Activated T-cell treated with anti-CD3 and anti-CD28 coated beads, Interleukin-2, amount 50 U/mL, for 1 hour (primary cell): ENCODE data around the gene HOXA13.

Experiments used
- DNase-seq: peaks from one replicate; pipeline ENCODE4 v3.0.0-alpha.2; 2020

The HOXA13 gene

DNA sequence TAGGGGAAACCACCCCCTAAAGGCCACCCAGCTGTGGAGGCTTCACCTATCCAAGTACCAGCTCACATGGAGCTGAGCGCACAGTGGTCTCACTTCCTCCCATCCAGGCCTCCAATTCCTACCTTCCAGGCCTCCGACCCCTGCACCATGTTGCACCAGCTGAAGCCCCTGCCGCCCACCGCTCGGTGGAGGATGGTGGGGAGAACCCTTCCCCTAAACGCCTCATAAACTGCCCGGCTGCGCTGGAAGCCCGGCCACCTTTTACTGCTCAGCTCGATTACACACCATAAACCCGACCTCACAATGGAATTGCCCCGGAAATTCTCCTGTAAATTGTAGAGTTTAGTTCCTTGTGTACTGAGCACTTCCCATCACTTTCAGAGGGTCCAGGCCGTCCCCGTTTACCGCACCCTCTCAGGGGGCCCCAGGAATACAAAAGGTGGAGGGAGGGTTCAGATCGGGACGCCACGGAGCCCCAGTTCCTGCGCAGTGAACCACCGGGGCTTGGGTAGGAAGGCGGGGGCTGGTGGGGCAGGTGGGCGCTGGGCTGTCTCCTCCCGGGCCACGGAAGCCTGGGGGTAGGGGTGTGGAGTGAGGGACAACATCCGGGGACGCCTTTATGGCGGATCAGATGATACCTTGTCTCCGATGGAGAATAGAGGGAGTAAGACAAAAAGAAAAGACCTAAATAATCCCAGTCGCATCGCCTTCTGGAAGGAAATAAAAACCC, 42.0 kb downstream of the HOXA13 start:
- DNase-seq, result peak; percentile 19

DNA sequence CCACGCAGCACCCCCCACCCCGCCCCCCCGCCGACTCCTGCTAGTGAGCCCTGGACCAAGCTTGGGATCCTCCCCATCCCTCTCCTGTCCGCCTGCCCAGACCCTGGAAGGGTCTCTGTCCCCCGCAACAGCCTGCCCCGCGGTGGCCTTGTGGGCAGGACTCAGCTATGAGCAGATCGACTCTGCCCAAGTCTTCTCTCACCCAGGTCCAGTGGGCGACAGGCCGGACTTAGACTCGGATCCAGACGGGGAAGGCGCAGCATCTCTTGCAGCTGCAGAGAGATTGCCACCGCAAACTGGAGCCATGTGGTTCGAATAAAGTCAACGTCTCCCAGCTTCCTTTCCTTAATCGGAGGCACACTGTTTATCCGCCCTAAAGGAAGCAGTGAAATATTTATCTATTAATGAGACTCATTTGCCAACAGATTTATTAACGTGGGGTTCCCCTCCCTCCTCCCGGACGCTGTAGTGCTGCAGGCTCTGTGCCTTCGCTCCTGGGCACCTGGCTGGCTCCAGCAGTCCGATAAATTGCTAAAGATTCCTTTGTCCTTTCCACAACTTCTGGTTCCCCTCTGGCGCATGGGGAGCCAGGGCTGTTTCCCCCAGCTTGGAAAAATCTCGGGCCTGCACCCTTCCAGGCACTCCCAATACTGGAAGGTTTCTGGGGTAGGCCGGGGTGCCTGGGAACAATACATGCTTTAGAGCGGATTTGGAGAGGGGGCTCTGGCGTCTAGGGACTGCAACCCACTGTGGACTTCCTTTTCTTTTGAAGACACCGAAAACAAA, 42.8 kb downstream of the HOXA13 start:
- DNase-seq, result peak; percentile 22

DNA sequence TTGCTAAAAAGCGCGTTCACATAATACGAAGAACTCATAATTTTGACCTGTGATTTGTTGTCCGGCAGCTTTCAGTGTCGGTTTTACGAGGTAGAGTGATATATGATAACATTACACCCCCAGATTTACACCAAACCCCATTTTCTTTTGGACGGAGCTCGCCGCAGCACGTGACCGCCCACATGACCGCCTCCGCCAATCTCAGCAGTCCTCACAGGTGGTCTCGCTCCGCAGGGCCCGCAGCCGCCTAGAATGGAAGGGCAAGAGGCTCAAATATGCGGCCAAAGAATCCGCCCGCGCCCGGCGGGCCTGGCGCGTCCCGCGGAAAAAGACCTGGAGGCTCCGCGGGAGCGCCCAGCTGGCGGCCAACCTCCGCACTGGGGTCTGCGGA, 43.4 kb downstream of the HOXA13 start, which contains the start of gene HOXA7:
TSS of gene HOXA7 (minus strand) at position 168 of the 391 bp plus-strand sequence. CDS start at position 38, 130 bp downstream.
- DNase-seq, result no peak

DNA sequence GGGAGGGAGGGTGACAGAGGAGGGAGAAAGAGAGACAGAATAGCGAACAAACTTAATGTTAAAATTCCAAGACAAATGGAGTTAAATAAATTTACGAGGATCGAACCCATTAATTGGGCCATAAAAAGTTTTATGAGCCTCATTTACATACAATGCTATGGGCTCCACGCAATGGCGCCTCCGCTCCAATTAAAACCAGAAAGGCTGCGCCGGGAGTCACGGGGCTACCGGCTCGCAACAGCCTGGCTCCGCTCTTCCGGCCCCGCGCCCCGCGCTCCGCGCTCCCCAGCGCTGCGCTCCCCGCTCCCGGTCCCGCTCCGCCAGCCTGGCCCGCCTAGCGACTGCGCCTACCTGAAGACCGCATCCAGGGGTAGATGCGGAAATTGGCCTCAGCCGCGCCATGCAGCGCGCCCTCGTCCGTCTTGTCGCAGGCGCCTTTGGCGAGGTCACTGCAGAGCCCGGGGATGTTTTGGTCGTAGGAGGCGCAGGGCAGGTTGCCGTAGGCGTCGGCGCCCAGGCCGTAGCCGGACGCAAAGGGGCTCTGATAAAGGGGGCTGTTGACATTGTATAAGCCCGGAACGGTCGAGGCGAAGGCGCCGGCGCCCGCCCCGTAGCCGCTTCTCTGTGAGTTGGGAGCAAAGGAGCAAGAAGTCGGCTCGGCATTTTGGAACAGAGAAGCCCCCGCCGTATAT, 43.9 kb downstream of the HOXA13 start:
- peak; percentile 55 for DNase-seq

DNA sequence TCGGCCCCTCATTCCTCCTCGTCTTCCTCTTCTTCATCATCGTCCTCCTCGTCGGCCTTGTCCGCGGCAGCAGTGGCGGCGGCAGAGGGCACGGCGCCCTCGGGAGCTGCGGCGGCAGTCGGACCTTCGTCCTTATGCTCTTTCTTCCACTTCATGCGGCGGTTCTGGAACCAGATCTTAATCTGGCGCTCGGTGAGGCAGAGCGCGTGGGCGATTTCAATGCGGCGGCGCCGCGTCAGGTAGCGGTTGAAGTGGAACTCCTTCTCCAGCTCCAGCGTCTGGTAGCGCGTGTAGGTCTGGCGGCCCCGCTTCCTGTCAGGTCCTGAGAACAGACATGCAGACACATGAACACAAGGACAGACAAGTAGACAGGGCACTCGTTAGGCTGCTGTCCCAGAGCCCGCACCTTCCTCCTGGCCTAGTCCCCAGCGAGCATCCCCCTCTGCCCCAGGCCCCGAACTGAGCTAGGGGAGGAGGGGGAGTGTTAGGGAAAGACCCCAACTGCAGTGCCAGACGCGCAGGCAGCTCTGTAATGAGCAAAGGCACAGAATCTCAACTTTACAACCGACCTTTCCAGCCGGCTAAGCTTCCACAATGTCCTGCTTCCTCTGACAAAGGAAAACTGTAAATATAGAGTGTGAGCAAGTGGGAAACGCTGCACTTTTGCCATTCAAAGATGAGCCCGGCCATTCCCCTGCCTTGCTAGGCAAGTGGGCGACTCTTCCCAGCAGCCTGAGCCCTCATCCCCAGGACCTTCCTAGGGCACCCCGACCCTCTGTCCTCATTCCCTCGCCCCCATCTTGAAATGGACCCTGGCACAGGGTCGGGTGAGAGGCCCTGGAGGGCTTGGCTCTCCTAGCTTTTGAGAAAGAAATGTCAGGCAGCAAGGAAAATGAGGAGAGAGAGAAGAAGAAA, 44.7 kb downstream of the HOXA13 start:
- DNase-seq, result peak; percentile 47

DNA sequence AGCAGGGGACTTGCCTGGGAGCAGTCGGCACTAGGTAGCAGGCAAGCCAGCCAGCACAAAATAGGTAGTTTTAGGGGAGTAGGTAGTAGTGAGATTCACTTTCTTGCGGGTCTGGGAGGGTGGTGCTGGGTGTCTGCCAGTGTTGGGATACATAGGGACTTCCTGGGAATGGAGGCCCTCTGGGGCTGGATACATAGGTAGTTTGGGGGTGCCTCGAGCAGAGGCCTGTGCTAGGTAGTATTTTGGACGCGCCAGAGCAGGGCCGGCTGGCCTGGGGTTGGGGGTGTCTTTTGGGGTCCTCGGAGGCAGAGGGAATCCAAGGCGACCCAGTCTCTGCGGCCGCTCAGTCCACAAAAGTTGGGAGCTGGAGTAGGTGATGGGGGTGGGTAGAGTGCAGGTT, 45.5 kb downstream of the HOXA13 start:
- DNase-seq, result peak; percentile 16

DNA sequence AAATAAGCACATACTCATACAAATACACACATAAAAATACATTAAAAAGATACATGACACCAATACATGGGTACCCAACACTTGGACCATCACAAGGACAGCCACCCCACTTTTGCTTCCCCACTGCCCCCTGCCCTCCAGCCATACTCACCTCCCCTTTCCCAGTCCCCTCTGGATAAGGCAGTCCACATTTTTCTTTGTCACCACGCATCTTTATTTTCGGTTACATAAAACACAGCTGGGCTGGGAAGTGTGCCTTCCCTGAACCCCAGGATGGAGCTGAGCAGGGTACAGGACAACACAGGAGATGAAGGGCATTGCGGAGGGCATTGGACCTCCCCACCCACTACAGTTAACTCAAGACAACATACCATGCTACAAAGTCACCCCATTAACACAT, 46.4 kb downstream of the HOXA13 start:
- DNase-seq, result peak; percentile 11

DNA sequence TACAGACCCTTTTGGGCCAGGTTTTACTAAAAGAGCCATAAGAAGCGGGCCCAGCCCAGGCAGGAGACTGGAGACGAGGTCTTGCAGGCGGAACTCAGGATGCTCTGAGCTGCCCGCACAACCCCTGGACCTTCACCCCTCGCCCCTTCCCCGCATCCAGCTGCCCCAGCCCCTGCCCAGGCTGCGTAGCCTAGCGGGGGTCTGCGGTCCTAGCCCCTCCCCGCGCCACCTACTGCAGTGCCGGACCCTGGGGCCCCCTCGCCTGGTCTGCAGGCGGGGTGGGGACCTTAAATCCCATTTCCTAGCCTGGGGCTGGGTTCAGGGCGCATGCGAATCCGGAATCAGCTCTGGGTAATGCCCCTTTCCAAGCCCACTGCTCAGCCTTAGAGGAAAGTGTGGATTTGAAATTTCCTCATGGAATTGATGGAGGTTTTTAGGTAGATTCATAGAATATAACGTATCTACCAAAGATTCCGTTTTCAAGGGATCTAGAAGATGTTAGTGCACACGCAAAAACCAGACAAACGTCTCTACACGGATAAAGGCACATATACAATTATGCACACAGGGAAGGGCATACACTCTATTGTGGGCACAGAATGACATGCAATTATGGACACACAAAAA, 47.0 kb downstream of the HOXA13 start:
- peak; percentile 16 for DNase-seq

DNA sequence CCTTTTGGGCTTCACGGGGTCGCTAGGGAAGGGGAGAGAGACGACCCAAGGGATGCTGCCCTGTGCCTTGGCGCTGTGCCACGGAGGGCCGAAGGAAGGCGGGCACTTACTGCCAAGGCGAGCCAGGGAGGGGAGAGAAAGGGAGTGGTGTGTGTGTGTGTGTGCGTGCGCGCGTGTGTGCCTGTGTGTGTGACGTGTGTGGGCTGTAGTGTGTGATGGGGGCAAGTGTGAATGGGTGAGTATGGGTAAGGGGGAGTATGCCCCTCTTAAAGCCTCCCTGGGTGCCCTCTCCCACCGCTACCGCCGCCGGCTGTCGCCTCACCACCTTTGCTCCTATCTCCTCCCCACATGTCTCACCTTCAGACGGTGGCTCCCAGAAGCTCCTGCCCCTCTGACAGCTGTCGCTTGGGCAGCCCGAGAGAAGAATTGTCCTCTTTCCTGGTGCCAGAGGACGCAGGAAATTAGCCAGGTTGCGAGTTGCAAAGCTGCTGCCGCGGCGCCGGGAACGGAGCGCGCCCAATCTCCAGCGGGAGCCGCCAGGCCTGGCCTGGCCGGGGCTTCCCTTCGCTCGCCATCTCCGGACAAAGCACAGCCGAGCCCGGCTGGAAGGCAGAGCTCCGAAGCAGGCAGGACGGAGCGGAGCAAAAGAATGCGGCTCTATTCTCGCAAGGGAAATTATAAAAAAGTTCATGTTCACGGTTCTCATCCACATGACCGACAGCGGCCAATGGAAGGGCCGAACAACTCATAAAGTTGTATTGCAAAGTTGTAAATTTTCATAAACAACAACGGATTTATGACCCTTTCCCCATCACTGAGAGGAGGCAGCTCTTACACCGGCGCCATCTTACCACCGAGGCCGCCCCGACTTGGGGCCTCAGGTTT, 47.7 kb downstream of the HOXA13 start, which contains the start of gene HOXA3:
TSS of gene HOXA3 (minus strand) at position 653 of the 885 bp plus-strand sequence. CDS start 41,943 bp downstream, outside the sequence.
- DNase-seq, result no peak

DNA sequence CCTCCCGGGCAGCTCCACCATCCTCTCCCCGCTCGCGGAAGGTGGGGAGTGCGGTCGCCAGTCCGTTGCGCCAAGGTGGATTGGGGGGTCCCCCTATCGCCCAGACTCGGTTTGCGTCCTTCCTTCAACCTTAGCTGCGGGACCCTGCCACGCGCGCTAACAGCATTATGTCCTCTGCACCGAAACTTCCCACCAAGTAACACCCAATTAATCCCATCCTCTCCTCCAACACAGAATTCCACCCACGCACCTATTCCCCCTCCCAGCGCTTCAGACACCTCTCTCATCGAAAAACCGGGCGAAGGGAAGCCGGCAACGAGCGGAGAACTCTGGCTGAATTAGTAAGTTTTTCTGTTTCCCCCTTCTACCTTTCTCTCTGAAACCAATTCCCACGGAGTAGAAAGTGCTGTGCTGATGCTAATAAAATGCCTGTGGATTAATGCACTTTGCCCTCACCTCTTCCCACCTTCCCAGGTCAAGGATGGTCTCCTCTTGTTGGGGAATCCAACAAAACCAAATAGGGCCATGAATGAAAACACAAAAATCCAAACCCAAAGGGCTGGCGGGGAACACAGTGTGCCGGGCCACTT, 48.5 kb downstream of the HOXA13 start:
- no peak for DNase-seq

DNA sequence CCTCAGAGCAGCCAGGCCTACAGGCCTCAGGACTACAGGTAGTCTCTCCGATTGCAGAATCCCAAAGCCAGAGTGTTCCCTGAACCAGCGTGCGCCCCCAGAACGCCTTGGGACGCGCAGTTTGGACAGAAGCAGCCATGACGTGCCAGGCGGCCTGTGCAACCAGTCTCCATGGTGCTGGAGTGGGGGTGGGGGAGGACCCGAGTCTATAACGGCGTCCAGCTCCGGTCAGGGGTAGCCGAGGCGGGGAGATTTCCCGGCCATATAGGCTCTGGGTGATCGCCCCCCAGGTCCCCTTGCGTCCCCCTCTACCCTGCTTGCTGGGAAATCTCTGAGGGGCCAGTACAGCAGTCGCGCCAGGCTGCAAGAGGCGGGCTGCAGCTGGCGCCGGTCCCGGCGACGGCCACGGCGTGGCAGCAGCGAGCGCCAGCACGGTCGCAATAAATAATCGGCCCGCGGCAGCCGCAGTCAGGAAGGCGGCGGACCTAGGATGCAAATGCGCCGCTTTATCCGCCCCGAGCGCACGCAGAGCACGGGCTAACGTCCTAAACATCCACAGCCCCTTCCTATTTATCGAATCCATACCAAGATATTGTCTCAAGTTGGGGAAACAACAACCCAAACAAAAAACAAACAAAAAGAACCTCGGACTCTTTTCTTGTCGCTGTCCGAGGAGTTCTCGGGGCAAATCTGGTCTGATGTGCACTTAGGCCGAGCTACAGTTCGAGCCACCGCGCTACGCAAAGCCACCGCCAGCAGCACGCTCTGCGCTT, 49.1 kb downstream of the HOXA13 start:
- DNase-seq, result peak; percentile 74

DNA sequence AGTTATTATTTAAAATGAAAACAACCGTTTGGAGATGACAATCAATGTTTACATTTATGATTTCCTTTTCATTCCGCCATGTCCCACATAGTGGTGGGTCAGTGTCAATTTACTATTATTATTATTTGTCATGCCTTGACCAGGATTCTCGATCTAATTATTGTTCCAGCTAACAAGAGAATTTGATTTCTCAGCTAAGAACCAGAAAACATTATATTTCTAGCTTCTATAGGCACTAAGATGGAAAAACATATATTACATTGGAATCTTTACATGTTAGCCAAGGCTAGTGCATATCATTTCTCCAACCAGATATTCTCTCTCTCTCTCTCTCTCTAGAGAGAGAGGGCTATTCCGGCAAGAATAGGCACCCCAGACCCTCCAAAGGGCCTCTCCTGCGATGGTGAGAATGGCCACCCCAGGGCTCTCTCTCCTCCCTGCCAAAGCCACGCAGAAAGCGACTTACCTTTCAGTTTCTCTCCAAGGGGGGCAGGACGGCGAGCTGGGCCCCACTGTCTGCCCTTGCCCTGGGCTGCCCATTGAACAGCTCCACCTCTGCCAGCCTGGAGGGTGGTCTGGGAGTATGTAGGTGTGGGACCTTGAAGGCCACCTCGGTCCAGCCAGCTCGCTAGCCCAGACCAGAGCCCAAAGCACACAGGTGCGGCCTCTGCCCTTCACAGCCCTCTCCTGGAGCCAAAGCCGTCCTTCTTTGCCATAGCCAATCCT, 49.9 kb downstream of the HOXA13 start:
- no peak for DNase-seq

DNA sequence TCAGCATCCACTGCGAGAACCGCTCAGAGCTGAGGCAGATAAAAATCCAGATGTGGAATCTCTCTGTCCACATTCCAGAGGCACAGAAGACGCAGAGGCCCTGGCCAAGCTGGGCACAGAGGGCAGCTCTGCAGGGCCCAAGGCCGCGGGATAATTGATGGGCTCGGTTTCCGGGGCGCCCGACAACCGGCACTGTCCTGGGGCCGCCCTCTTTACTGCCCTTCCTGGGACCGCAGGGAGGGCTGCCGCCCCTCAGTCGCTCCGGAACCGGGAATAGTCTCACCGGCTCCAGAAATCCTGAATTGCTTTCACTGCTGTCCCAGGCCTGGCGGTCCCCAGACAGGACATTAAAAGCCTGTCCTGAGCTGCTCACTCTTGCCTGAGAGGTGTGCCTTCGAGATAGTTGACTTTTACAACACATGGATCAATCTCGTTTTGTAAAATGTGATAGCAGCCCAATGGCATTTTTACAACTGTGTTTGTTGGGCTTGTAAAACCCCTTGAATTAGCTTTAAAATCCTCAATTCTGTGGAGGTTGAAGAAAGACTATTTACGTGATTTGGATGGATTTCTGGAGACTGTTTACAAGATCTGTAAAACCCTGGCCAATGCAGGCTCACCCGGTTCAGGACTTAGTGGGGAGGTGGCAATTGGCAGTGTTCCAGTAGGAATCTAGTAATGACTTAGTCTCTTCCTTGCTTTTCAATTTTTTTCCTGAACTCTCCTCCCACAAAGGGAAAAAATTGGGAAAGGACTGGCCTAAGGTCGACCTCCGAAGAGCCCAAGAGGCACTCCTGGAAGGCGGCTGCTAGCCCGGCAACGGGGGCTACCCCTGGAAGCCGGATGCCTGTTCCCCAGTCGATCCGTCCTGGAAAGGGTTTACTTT, 50.9 kb downstream of the HOXA13 start:
- DNase-seq, result no peak

DNA sequence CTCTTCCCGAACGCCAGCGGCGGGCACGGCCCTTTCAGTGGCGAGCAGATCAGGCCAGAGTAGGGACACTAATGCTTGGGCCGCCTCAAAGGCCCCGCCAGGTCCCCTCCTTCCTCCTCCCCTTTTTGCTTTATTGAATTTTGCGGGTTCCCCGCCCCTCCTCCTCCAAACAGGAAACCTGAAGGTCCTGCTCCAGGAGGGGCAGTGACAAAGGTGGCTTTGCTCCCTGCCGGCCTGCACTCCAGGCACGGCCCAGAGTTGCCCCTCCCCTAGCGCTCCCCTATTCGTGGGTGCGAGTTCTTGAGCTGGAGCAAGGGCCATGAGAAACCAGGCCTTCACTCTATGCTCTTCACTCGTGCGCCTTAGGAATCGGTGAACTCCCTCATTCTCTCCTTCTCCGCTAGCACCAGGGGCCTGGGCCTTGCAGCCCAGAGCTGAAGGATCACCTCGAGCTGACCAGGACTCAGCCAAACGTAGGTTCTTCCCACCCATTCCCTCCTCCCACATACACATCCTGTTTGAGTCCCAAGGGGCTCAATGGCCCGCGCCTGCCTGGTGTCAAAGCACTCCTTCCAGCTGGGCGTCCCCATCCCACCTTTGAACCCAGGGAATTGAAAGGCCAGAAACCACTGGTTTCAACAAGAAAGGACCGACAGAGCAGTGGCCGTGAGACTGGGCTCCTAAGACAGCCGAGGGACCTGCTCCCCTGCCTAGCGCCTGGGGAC, 51.7 kb downstream of the HOXA13 start:
- DNase-seq, result no peak

DNA sequence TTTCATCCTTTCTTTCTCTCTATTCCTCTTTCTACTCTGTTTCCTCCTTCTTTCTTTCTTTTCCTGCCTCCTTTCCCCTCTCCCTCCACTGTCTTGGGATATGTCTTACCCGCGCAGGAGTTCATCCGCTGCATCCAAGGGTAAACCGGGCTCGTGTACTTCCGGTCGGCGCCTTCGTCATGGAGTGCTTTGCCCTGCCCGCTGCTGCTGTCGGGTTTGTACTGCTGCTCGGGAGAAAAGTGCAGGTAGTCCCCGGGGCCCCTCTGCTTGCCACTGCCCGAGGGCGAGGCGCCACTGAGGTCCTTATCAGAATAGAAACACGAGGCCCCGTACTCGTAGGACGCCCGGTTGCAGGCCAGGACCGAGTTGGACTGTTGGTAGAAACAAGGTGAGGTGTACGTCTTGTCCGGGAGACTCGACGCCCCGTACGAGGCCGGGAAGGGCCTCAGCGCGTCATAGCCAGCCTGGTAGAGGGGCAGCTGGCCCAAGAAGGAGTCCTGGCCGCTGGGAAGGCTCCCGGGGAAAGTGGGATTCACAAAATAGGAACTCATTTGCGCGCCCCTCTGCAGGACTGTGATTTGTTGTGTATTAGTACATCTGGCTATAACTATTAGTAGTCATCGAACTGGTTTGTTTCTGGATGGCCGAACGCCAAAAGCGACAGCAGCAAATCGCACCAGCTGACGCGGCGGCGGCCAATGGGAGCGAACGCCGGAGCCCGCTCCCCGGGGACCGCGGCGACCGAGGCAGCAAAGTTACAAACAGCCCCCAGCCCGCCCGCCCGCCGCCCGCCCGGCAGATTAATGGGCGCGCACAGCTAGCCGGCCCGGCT, 52.5 kb downstream of the HOXA13 start, which contains the start of gene HOXA6:
TSS of gene HOXA6 (minus strand) at position 576 of the 832 bp plus-strand sequence. CDS start at position 551, 25 bp downstream.
- DNase-seq, result no peak
